GM21515 (cell line): ENCODE measurements around the gene BACE2.
"Not testable (repeated sequence)": the region's sequence is repeated elsewhere in the genome, so short reads cannot be mapped to it uniquely, and the experiment has no call there.

Source experiments
- ATAC-seq: cut with Tn5 transposase; IDR thresholded peaks from one replicate; pipeline ENCODE4 v1.9.1; 2021; ENCODE audit not compliant: unreplicated experiment

BACE2 gene

DNA sequence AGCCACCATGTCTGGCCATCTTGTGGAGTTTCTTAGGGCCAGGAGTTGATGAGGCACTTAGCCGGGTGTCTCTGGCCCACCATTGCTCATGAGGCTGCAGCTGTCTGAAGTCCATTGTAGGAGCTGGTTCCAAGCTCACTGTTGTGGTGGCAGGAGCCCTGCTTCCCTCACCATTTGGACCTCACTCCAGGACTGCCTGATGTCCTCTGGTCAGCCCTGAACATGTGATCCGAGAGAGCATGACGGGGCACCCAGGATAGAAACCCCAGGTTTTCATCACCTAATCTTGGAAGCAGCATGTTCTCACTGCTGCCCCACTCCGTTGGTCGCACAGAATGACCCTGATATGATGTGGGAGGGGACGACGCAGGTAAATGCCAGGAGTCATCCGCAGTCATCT lies 92.5 kb downstream of the BACE2 start:
- ATAC-seq: no peak

DNA sequence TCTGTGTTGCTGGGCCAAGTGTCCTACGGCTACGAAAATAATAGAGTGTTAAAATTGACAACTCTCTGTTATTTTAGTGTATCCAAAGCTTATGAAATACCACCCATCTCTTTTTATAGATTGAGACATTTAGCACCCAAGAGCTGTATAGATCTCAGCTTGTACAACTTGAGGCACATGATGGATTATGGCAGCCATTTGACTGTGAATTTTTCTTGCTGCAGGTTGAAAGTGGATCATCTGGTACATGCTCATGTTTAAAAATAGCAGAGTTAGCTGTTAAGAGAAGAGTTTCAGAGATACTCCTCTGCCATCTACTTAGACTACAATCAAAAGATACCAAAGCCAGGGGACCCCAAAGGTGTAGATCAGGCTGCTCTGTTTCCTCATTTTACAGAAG lies 99.4 kb downstream of the BACE2 start:
- no peak for ATAC-seq

DNA sequence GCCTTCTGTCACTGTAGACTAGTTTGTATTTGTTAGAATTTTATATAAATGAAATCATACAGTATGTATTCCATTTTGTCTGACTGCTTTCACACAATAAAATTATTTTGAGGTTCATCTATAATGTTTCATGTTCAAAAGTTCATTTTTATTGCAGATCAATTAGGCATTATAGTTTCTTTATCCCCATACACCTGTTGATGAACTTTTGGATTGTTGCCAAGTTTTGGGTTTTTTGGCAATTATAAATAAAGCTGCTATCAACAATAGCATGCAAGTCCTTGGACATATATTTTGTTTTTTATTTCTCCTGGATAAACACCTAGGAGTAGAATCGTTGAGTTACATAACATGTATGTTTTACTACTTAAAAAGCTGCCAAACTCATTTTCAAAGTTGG lies 101.6 kb downstream of the BACE2 start:
- no peak for ATAC-seq

DNA sequence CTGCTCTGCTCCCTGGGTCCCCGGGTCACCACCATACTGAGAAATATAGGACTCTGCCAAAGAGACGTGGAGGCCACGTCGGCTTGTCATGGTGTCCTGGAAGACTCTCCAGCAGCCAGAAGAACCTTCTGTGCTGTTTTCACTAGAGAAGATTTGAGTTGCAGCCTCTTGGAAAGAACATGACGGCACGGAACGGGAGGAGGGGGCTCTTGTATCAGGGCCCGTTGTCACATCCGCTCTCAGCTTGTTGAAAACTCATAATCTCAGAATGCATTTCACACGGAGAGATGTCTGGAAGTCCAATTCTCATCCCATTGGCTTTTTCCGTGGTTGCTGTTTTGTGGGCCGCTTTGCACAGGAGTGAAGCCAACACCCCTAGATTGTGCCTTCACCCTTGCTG lies 109.2 kb downstream of the BACE2 start:
- no peak for ATAC-seq

DNA sequence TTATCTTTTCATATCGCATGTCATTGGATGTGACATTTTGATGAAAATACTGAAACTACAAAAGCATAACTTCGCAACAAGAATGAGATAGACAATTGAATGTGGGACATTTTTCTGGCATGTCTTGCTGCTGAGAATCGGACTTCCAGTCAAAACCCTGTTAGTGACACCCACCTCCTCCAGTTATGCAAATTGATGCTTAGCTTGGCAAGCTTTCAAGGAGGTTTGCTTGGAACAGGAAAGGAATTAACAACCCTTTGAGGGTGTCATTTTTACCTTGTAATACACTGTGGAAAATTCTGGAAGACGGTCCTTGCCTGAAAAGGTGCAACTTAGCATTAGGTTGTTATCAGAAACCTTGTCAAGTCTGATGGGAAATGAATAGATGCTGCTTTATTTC lies 109.9 kb downstream of the BACE2 start:
- ATAC-seq: no peak

DNA sequence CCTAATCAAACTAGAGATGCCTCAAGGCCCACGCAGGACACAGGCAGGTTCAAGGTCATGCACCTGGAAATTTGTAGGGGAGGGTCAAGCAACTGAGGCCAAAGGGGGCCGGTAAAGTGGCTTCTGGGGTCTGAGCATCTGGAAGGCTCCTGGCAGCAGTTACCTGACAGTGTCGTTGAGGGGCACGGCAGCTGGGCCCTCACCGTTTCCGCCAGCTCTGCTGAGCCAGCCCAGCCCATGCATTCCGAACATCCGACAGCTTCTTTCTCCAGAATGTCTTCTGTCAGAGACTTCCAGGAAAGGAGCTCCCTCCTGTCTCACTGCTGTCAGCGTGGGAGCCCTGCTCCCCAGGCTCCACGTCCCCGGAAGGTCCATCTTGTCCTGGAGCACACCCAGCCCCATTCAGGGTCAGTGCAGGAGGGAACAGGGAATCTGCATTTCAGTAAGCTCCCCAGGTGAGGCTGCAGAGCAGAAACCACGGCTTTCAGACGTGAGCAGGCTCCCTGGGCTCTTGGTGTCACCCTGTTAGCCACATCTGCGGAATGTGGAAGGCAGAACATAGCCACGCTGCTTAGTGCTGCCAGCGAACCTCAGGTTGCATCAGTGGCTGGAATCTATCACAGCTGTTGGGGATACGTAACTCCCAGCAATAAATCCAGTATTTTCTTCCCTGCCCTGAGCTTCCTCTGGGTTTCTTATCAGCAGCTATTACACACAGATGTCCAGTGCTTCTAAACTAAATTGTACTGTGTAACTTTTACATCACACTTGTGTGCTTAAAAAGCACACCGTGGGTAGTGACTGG lies 112.4 kb downstream of the BACE2 start:
- no peak for ATAC-seq

DNA sequence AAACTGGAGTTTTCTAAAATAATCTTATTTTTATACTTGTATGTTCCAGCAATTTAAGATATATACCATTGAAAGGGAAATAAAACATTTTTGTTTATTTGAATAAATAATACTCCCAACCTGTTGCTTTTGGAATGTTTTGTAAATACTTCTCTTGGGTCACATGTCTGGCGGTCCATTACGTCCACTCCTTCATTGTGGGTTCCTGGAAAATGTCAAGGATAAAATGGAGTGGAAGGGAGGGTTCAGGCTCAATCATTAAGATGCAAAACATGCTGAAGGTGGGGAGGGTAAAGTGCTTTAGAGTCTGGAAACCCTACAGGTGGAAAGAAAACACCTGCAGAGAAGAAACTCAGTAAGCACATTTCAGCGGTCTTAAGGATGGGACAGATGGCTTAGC lies 114.5 kb downstream of the BACE2 start:
- no peak for ATAC-seq

DNA sequence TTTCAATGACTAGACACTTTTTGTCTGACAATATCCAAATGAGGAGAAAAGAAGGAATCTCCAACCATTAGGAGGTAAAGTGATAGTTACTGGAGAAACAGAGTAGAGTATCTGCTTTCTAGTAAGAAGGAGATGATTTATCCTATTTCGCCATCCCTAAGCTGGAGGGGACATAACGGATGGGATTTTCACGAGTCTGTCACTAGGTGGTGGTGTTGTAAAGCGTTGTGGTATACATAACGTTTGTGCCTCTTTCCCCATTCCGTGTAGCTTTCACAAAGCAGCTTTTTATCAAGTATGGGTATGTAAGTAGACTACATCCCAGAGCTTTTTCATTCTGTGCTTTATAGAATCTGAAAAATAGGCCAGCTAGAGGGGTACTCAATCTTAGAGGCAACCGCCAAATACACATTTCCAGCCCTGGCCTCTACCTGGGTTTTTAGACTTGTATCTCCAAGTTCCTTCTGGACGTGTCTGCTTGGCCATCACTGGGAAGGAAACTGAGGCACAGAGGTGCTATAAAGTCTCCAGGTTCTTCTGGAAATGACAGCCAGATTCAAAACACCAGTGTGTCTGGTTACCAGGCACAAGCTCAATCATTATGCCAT lies 115.4 kb downstream of the BACE2 start:
- peak; percentile 61 for ATAC-seq

DNA sequence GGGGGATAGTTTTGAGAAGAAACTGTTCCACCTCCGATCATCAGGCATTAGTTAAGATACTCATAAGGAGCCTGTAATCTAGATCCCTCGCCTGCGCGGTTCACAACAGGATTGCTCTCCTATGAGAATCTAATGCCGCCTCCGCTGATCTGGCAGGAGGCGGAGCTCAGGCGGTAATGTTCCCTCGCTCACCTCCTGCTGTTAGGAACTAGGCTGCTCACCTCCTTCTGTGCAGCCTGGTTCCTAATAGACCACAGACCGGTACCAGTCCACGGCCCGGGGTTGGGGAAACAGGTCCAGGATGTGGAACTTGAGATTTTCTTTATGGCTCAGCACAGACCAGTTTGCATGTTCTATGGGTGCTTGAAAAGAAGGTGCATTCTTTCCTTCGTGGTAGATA lies 121.5 kb downstream of the BACE2 start:
- ATAC-seq: no peak

DNA sequence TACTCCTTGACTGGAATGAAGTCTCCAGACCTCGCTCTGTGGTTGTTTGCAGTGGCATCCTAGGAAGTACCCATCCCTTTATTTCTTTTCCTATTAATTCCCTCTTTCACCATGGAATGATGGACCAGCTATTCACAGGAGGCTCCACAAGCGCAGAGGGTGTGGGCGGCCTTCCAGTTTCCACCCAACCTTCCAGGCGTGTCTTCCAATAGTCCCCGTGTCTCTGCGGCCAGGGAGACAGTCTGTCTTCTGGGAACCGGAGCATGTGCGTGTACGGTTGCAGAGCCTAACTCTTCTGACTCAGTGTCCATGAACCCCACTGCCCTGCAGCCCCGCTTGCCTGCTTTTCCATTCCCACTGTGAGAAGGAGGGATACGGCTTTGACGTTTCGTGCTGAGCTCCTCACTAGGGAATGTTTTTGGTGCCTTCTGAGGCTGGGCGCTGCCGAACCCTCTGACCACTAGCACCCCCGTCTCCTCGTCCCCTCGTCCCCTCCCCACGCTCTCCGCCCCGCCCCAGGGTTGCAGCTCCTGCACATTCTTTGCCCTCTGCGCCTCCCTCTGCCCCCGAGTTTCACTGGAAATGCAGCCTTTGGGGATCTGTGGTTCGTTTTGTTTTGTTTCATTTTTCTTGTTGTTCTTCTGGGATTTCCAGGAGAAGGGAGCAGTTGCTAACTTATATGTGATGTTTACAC lies 122.3 kb downstream of the BACE2 start:
- ATAC-seq: no peak

DNA sequence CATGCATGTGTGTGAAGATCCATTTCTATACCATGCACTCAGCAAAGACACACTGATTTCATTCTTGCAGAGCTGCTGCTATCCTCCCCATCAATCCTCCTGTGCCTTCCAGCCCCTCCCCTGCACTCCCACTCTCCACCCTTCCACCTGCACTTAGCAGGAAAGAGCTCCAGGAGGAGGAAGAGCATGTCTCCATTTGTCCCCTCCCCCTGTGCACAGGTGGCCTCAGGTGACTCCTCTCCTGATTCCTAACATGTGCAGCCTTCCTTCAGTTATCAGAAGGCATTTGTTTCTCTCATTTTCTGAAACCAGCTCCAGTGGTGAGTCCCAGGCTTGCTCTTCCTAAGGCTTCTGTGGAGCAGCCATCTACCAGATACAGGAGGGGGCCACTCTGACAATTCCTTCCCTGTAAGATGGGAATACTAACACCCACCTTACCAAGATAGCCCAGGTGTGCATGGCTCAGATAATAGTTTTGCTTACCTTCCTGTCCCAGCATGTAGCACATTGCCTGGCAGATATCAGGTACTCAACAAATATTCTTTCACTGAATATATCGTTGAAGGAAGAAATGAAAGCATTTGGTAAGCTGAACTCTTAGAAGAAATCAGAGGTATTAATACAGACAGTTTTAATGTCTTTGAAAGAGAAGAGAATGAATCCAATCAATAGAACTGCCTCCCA lies 126.7 kb downstream of the BACE2 start:
- ATAC-seq: no peak

DNA sequence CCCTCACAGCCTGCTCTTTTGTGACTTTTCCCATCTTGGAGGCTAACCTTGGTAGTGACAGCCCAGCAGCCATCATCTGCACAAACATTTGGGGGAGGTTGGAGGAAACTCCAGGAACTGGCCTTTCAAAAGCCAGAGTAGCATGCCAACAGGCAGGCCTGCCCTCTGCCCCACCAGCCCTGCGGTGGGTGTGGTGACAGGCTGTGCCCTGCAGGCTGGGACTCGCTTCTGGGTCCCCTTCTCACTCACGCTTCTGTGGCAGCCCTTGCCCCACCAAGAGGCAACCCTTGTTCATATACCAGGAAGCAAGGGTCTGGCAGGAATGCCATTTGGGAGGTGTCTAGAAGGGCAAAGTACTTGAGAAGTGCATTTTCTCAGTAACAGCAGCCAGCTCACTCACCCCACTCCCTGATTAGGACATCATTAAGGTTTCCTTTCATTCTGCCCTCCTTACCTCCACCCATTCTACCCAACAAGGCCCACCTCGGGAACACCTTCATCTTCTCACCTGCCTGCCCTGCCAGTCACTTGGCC lies 127.8 kb downstream of the BACE2 start:
- ATAC-seq: no peak

DNA sequence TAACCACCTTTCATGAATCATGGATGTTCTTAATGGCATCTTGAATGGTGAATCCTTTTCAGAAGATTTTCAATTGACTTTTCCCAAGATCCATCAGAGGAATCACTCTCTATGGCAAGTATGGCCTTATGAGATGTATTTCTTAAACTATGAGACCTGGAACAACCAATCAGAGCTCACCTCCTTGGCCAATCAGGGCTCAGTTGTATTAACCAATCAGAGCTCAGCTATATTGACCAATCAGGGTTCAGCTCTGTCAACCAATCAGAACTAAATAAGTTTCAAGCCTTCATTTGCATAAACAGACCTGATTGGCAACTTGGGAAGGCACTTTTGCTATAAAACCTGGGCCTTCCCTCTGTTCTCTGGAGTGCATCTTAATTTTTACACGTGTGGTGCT lies 135.0 kb downstream of the BACE2 start:
- ATAC-seq: no peak

DNA sequence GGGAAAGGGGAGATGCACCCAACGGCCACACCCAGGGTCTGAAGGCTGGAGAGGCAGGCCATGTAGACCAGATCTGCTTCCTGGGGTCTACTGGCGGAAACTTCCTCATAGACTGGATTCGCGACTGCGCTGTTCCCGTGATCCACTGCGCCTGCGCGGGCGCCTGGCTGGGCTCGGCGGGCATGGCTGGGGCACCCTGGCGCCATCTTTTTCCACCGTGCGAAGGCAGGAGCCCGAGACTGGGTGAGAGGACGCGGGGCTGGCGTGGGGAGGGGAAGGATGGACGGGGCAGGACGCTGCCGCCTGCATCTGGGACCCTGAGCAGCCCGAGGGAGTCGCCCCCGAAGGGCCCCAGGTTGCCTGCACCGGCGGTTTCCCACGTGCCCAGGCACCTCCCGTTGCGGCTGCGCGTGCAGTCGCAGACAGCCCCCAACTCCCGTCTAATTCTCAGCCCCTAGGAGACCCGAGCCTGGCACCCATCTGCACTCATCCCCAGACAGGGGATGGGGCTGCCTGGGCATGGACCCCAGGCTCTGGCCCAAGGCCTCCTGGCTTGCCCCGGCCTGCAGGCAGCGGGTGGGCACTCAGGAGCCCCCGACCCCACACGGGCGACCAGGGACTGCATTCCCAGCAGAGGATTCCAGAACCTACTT lies 136.2 kb downstream of the BACE2 start:
- no peak for ATAC-seq

DNA sequence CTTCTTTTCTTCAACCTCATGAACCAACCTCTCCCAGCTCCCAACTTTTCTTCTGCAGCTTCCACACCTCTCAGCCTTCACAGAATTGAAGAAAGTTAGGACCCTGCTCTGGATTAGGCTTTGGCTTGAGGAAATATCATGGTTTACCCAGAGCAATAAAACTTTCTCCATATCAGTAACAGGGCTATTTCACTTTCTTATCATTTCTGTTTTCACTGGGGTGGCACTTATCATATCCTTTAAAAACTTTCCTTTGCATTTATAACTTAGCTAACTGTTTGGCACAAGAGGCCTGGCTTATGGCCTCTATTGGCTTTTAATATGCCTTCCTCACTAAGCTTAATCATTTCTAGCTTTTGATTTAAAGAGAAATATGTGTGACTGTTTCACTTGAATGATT lies 139.3 kb downstream of the BACE2 start:
- ATAC-seq: no peak

DNA sequence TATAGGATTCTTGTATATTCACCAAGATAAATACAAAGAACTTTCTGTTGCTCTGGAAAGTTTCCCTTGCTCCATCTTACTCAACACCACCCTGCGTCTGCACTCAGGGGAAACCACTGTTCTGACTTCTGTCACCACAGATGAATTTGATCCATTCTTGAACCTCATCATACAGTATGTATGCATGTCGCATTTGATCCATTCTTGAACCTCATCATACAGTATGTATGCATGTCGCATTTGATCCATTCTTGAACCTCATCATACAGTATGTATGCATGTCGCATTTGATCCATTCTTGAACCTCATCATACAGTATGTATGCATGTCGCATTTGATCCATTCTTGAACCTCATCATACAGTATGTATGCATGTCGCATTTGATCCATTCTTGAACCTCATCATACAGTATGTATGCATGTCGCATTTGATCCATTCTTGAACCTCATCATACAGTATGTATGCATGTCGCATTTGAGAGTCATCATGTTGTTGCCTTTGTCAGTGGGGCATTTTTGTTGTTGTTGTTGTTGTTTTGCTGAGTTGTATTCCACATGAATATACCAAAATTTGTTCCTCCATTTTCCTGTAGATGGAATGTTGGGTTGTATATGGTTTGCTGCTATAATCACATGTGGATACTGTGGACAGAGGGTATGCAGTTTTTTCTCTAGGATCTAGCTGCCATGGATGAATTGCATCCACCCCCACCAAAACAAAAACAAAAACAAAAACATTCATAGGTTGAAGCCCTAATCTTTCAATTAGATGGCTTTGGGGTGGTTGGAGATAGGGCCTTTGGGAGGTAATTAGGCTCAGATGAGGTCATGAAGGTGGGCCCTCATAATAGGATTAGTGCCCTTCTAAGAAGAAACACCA lies 145.6 kb downstream of the BACE2 start:
- not testable (repeated sequence) for ATAC-seq

DNA sequence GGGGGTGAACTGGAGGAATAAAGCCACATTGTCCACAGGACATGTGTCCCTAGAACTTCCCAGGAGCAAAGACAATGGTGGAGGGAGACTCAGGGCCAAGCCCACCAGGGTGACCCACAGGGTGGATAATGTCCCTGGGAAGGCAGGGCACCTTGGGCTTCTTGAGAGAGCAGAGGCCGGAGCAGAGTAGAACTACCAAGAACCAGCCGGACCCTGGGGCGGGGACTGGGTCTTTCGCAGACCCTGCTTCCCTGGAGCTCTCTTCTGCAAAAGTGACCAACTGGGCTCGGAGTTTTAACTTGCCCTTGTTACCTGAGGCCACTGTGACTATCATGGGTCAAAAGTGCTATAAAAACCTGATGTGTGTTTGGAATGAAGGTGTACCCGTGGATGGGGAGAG lies 147.8 kb downstream of the BACE2 start:
- no peak for ATAC-seq

DNA sequence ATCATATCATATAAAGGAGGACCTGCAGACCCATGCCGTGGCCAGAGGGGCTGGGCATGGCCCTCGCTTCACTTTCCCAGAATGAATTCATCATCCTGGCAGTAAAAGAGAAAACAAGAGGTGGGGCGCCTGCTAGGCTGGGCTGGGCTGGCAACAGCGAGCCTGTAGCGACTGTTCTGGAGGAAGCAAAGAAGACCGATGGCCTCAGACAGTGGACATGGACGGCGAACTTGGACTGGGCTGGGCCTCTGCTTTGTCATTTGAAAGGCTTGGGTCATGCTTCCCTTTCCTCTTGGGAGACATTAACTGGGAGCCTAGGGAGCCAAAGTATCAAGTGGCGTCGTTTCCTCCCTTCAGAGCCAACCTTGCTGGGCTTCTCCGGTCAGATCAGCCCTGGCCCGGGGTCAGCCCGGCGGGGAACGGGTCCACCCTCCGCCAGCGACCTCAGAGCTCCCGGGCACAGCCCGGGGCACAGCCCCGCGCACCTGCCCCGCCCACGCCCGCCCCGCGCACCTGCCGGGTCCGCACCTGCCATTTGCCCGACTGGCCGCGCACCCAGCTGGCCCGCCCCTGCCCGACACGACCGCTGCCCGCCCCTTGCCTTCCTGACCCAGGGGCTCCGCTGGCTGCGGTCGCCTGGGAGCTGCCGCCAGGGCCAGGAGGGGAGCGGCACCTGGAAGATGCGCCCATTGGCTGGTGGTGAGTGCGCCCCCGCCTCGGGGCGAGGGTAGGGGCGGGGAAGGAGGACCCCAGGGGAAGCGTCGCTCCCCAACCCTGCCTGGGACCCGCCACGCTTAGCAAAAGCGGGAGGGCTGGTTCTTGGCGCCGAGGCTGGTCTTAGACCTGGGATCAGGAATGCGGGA lies 148.5 kb downstream of the BACE2 start, which contains the start of gene FAM3B:
FAM3B (plus strand) TSS at position 602 of the 863 bp plus-strand sequence; CDS start at position 681, 79 bp downstream.
- no peak for ATAC-seq

DNA sequence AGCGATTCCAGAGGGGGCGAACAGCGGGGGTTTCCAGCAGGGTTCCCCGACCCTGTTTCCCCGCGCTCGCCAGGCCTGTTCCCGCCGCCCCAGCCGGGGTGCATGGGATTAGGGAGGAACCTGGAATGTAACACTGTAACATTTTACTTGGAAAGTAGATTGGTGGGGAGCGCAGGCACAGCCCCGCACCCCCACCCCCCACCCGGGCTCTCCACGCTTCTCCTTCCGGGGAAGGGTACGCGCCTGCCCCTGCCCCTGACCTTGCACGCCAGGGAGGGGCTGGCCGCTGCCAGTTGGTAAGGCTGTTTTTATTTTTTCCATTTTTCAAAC lies 149.1 kb downstream of the BACE2 start:
- ATAC-seq: no peak
